Skeletal muscle satellite cell (primary cell): ENCODE results near the gene SSMEM1.
"Not testable (repeated sequence)": the region's sequence is repeated elsewhere in the genome, so short reads cannot be mapped to it uniquely, and the experiment has no call there.

ENCODE experiments used
- H3K27me3 ChIP-seq: 2 replicates; pipeline ENCODE4 v1.7.0; 2013; ENCODE audit warnings: low read length; ENCODE audit not compliant: control insufficient read depth, insufficient read depth
- H3K36me3 ChIP-seq: 2 replicates; pipeline ENCODE4 v1.7.0; 2013; ENCODE audit warnings: mild to moderate bottlenecking, control low read depth, low read length; ENCODE audit not compliant: insufficient read depth
- H3K4me1 ChIP-seq: 2 replicates; pipeline ENCODE4 v1.7.0; 2013; ENCODE audit warnings: low read length; ENCODE audit not compliant: control insufficient read depth, insufficient read depth
- H3K4me2 ChIP-seq: 2 replicates; pipeline ENCODE4 v1.7.0; 2013; ENCODE audit warnings: mild to moderate bottlenecking, low read length
- H3K4me3 ChIP-seq: 2 replicates; pipeline ENCODE4 v1.7.0; 2013; ENCODE audit warnings: low read length
- H3K9ac ChIP-seq: 2 replicates; pipeline ENCODE4 v1.7.0; 2013; ENCODE audit warnings: mild to moderate bottlenecking, low read depth, low read length, moderate library complexity
- H3K9me3 ChIP-seq: replicated peaks from 2 replicates; pipeline ENCODE4 v1.7.0; 2013; ENCODE audit warnings: mild to moderate bottlenecking, control low read depth, low read length

SSMEM1 gene

GRCh38 chr7:130229981-130230380 lies 22.3 kb downstream of the SSMEM1 start:
- not testable (repeated sequence) for H3K9me3 ChIP-seq, H3K4me2 ChIP-seq, H3K36me3 ChIP-seq, H3K4me1 ChIP-seq, H3K4me3 ChIP-seq, H3K27me3 ChIP-seq, H3K9ac ChIP-seq

GRCh38 chr7:130231792-130232191 lies 24.1 kb downstream of the SSMEM1 start:
- Histone ChIP-seq H3K4me1 (no peaks in the 10 kb centered on the region), H3K4me3 (no peak overlapping the region), H3K4me2 (no peak overlapping the region), H3K9ac (no peak overlapping the region), H3K9me3 (no peaks in the 10 kb centered on the region), H3K36me3 (no peaks in the 10 kb centered on the region), H3K27me3 (peaks cover 2% of the 10 kb centered on the region)

- H3K9me3 ChIP-seq: no peaks in the 10 kb centered on the region
- H3K4me2 ChIP-seq: no peak overlapping the region
- peaks cover 6% of the 10 kb centered on the region for H3K27me3 ChIP-seq
- no peak overlapping the region for H3K9ac ChIP-seq
- no peak overlapping the region for H3K4me3 ChIP-seq
- no peaks in the 10 kb centered on the region for H3K4me1 ChIP-seq
- H3K36me3 ChIP-seq: no peaks in the 10 kb centered on the region
Observed at GRCh38 chr7:130232209-130232608, 24.5 kb downstream of the SSMEM1 start.

GRCh38 chr7:130234078-130234477 lies 26.4 kb downstream of the SSMEM1 start:
- Histone ChIP-seq H3K4me1 (no peaks in the 10 kb centered on the region), H3K9me3 (no peaks in the 10 kb centered on the region), H3K36me3 (no peaks in the 10 kb centered on the region), H3K4me2 (no peak overlapping the region), H3K4me3 (no peak overlapping the region), H3K27me3 (peaks cover 6% of the 10 kb centered on the region), H3K9ac (no peak overlapping the region)

- not testable (repeated sequence) for H3K36me3 ChIP-seq, H3K9me3 ChIP-seq, H3K27me3 ChIP-seq, H3K4me1 ChIP-seq, H3K9ac ChIP-seq, H3K4me3 ChIP-seq, H3K4me2 ChIP-seq
Observed at GRCh38 chr7:130236361-130236760, 28.7 kb downstream of the SSMEM1 start.

- H3K4me1 ChIP-seq: no peaks in the 10 kb centered on the region
- no peaks in the 10 kb centered on the region for H3K9me3 ChIP-seq
- no peak overlapping the region for H3K4me2 ChIP-seq
Observed at GRCh38 chr7:130240240-130240639, 32.6 kb downstream of the SSMEM1 start.

GRCh38 chr7:130242198-130243014 lies 34.7 kb downstream of the SSMEM1 start:
- no peaks in the 10 kb centered on the region for H3K36me3 ChIP-seq
- peaks cover 6% of the 10 kb centered on the region for H3K27me3 ChIP-seq
- H3K4me1 ChIP-seq: no peaks in the 10 kb centered on the region
- H3K4me2 ChIP-seq: no peak overlapping the region
- no peak overlapping the region for H3K9ac ChIP-seq
- no peak overlapping the region for H3K4me3 ChIP-seq
- H3K9me3 ChIP-seq: no peaks in the 10 kb centered on the region

More at GRCh38 chr7:130240240-130240639, 32.6 kb downstream of the SSMEM1 start:
- Histone ChIP-seq H3K36me3 (no peaks in the 10 kb centered on the region), H3K4me3 (no peak overlapping the region), H3K27me3 (peaks cover 12% of the 10 kb centered on the region), H3K9ac (no peak overlapping the region)

GRCh38 chr7:130243486-130243885 lies 35.8 kb downstream of the SSMEM1 start:
- not testable (repeated sequence) for H3K4me3 ChIP-seq, H3K27me3 ChIP-seq, H3K4me1 ChIP-seq, H3K36me3 ChIP-seq, H3K9ac ChIP-seq, H3K9me3 ChIP-seq, H3K4me2 ChIP-seq

- not testable (repeated sequence) for H3K4me2 ChIP-seq, H3K9me3 ChIP-seq, H3K4me3 ChIP-seq
Observed at GRCh38 chr7:130246491-130246890, 38.8 kb downstream of the SSMEM1 start.

GRCh38 chr7:130248842-130249241 lies 41.2 kb downstream of the SSMEM1 start:
- not testable (repeated sequence) for H3K36me3 ChIP-seq, H3K9me3 ChIP-seq, H3K9ac ChIP-seq, H3K27me3 ChIP-seq, H3K4me1 ChIP-seq, H3K4me3 ChIP-seq, H3K4me2 ChIP-seq

More at GRCh38 chr7:130246491-130246890, 38.8 kb downstream of the SSMEM1 start:
- not testable (repeated sequence) for H3K9ac ChIP-seq, H3K27me3 ChIP-seq, H3K36me3 ChIP-seq, H3K4me1 ChIP-seq

- H3K9me3 ChIP-seq: not testable (repeated sequence)
Observed at GRCh38 chr7:130249626-130250025, 42.0 kb downstream of the SSMEM1 start.

GRCh38 chr7:130254555-130254954 lies 46.9 kb downstream of the SSMEM1 start:
- peaks cover 2% of the 10 kb centered on the region for H3K9me3 ChIP-seq
- no peak overlapping the region for H3K9ac ChIP-seq
- H3K36me3 ChIP-seq: no peaks in the 10 kb centered on the region
- no peaks in the 10 kb centered on the region for H3K27me3 ChIP-seq
- H3K4me1 ChIP-seq: no peaks in the 10 kb centered on the region
- no peak overlapping the region for H3K4me3 ChIP-seq
- H3K4me2 ChIP-seq: no peak overlapping the region

More at GRCh38 chr7:130249626-130250025, 42.0 kb downstream of the SSMEM1 start:
- not testable (repeated sequence) for H3K36me3 ChIP-seq, H3K9ac ChIP-seq, H3K4me2 ChIP-seq, H3K4me1 ChIP-seq, H3K4me3 ChIP-seq, H3K27me3 ChIP-seq
